Renal cortical epithelial cell (primary cell): ENCODE measurements around the gene NOTO. TPM values are rescaled to one million over a fixed set of nuclear protein-coding genes. Genes with fewer than 3 reads are reported as not detected.

Source experiments
- DNase-seq: peaks from one replicate; pipeline ENCODE4 v3.0.0-alpha.2; 2011; ENCODE audit warnings: low read depth
- total RNA-seq: library from RNA; depleted of rRNA; stranded (reverse); fragments of >200 nt; gene quantifications from 2 replicates; pipeline ENCODE4 v1.2.3, GENCODE V29; 2014

The NOTO gene
- total RNA-seq, 1 donor from 2014 or later, result not detected

- DNase-seq, result no peak
Measured at GRCh38 chr2:73257425-73258125, 55.2 kb downstream of the NOTO start.

GRCh38 chr2:73258186-73258912 is 56.0 kb downstream of the NOTO start:
- DNase-seq, result no peak

- DNase-seq, result no peak
Measured at GRCh38 chr2:73258913-73259215, 56.5 kb downstream of the NOTO start.

GRCh38 chr2:73259276-73259675 is 56.9 kb downstream of the NOTO start:
- DNase-seq, result no peak

- no peak for DNase-seq
Measured at GRCh38 chr2:73259704-73260337, 57.4 kb downstream of the NOTO start.

- DNase-seq, result peak; percentile 44
Measured at GRCh38 chr2:73260338-73260984, 58.1 kb downstream of the NOTO start.

Other genes starting within 250 kb of the NOTO start
- gene SFXN5, start 130.9 kb upstream of the NOTO start, total RNA-seq, result 5.9 and 16.0 TPM in 2 replicates
- 43.4 and 102 TPM in 2 replicates for gene RAB11FIP5, start 89.6 kb upstream of the NOTO start, total RNA-seq
- gene SMYD5, start 11.7 kb downstream of the NOTO start, total RNA-seq, result 21.2 and 25.2 TPM in 2 replicates
- gene PRADC1, start 30.7 kb downstream of the NOTO start, total RNA-seq, result 5.8 and 13.7 TPM in 2 replicates
- gene CCT7, start 31.7 kb downstream of the NOTO start, total RNA-seq, result 270 and 425 TPM in 2 replicates
- gene FBXO41, start 81.9 kb downstream of the NOTO start, total RNA-seq, result 3.6 and 6.3 TPM in 2 replicates
- gene EGR4, start 91.0 kb downstream of the NOTO start, total RNA-seq, result not detected in 2 replicates
- gene ALMS1, start 183.3 kb downstream of the NOTO start, total RNA-seq, result 11.1 and 31.0 TPM in 2 replicates